ENCODE measurements around the gene CAMK1D. TPM values are rescaled to one million over a fixed set of nuclear protein-coding genes. Genes with fewer than 3 reads are reported as not detected.

The CAMK1D gene
- total and polyA plus RNA-seq, 2 experiments from 2014 or later: 4.6 to 7.2 TPM

DNA sequence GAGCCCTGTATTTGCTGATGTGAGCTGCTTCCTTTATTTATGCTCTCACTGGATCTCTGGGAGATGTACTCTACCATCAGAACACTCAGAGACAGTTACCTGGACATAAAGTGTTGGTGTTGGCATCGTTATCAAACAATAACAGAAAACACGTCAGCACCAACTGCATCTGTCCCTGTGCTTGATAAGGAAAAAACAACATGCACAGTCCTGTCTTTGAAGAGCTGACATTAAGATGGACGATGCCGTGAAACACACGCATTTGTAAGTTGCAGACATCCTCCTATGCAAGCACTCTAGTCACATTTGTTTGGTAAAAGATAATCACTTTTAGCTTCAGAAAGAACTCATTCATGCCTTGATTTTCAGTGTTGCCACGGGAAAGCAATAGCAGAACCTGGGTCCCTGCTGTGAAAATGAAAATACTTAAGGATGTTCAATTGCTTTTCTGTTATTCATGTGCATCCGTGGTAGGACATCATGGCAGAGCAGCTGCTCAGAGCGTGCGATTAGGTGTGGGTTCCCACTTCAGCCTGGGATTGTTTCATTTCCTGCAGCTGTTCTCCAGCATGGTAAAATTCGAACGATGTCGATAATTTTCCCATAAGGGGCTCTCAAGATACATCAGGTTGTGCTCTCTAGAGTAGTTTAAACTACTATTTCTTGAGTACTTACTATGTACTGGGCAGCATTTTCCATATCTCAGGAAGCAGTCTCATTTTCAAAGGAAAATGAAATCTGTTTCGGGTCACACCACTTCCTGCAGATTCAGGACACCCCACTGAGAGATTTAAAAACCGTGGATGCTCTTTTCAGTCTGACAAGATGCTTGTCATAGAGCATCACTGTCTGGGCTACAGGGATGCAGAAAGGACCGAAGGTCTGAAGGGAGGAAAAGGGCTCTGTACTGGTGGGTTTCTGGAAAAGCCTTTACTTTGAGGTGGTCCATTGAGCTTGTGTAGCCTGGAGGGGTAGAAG lies 248.7 kb downstream of the CAMK1D start:
- H3K9me3 Mint-ChIP-seq: peaks cover 16% of the 10 kb centered on the region; the same call in 2 of the 3 replicates

DNA sequence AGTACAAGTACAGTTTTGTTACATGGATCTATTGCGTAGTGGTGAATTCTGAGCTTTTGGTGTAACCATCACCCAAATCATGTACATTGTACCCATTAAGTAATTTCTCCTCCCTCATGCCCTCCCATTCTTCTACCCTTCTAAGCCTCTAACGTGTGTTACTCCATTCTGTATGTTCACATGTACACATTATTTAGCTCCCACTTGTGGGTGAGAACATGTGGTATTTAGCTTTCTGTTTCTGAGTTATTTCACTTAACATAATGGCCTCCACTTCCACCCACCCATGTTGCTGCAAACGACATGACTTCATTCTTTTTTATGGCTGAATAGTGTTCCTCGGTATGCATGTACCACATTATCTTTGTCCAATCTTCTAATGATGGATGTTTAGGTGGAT lies 251.3 kb downstream of the CAMK1D start:
- peaks cover 6% of the 10 kb centered on the region; the same call in 1 of the 3 replicates for H3K36me3 Mint-ChIP-seq (ENCODE audit: low read depth)
- H3K27ac ChIP-seq (ENCODE audit: low read depth): no peak overlapping the region
- ATAC-seq (no peak), DNase-seq (ENCODE audit: low spot score) (no peak)
- peaks cover 6% of the 10 kb centered on the region; the same call in 1 of the 2 replicates for H3K9me2 ChIP-seq (ENCODE audit: insufficient read depth)
- no peaks in the 10 kb centered on the region for H4K20me1 ChIP-seq (replicated peaks; ENCODE audit: insufficient read depth)
- peaks cover 10% of the 10 kb centered on the region; the same call in 2 of the 3 replicates for H3K4me1 Mint-ChIP-seq
- H3K9me3 Mint-ChIP-seq: peaks cover 8% of the 10 kb centered on the region; the same call in 1 of the 3 replicates
- no peaks in the 10 kb centered on the region for H3K36me3 ChIP-seq (ENCODE audit: insufficient read depth)
- no peaks in the 10 kb centered on the region for H3K27me3 ChIP-seq (ENCODE audit: insufficient read depth)
- no peaks in the 10 kb centered on the region for H3F3A ChIP-seq (replicated peaks; ENCODE audit: low read depth)
- H3K27me3 Mint-ChIP-seq (ENCODE audit: insufficient read depth, low read depth, poor library complexity): peaks cover 4% of the 10 kb centered on the region
- no peak overlapping the region for H3K27ac Mint-ChIP-seq
- H3K79me2 ChIP-seq (replicated peaks; ENCODE audit: insufficient read depth): no peaks in the 10 kb centered on the region
- H2AFZ ChIP-seq: no peak overlapping the region
- no peak for TF ChIP-seq STAT1 (IDR thresholded peaks at IDR 0.05; ENCODE audit: unreplicated experiment)
- TF ChIP-seq, protein P1, sequence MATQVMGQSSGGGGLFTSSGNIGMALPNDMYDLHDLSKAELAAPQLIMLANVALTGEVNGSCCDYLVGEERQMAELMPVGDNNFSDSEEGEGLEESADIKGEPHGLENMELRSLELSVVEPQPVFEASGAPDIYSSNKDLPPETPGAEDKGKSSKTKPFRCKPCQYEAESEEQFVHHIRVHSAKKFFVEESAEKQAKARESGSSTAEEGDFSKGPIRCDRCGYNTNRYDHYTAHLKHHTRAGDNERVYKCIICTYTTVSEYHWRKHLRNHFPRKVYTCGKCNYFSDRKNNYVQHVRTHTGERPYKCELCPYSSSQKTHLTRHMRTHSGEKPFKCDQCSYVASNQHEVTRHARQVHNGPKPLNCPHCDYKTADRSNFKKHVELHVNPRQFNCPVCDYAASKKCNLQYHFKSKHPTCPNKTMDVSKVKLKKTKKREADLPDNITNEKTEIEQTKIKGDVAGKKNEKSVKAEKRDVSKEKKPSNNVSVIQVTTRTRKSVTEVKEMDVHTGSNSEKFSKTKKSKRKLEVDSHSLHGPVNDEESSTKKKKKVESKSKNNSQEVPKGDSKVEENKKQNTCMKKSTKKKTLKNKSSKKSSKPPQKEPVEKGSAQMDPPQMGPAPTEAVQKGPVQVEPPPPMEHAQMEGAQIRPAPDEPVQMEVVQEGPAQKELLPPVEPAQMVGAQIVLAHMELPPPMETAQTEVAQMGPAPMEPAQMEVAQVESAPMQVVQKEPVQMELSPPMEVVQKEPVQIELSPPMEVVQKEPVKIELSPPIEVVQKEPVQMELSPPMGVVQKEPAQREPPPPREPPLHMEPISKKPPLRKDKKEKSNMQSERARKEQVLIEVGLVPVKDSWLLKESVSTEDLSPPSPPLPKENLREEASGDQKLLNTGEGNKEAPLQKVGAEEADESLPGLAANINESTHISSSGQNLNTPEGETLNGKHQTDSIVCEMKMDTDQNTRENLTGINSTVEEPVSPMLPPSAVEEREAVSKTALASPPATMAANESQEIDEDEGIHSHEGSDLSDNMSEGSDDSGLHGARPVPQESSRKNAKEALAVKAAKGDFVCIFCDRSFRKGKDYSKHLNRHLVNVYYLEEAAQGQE (IDR thresholded peaks at IDR 0.05; ENCODE audit: unreplicated experiment): no peak
- TF ChIP-seq ZNF331 (CRISPR knock-in tag; IDR thresholded peaks at IDR 0.05; ENCODE audit: low read depth): no peak
- no peak for TF ChIP-seq EZH2phosphoT487 (IDR thresholded peaks at IDR 0.05; ENCODE audit: unreplicated experiment)
- no peak for TF ChIP-seq EZH2 (IDR thresholded peaks at IDR 0.05; ENCODE audit: low read depth, unreplicated experiment)
- no peak for TF ChIP-seq ZNF114 (CRISPR knock-in tag; IDR thresholded peaks at IDR 0.05)
- TF ChIP-seq CREB1 (CRISPR knock-in tag; IDR thresholded peaks at IDR 0.05; ENCODE audit: low read depth): no peak
- no peak overlapping the region for H3K4me3 ChIP-seq
- no peak overlapping the region for H3K4me3 Mint-ChIP-seq
- no peak overlapping the region for H3K4me2 ChIP-seq
- no peaks in the 10 kb centered on the region for H3K4me1 ChIP-seq (ENCODE audit: insufficient read depth)

More for the DNA sequence above, 248.7 kb downstream of the CAMK1D start:
- ATAC-seq (no peak), DNase-seq (ENCODE audit: low spot score) (no peak)
- Mint-ChIP-seq H3K36me3 (ENCODE audit: low read depth) (peaks cover 12% of the 10 kb centered on the region; the same call in 2 of the 3 replicates), H3K4me1 (peaks cover 10% of the 10 kb centered on the region; the same call in 2 of the 3 replicates), H3K27ac (no peak overlapping the region), H3K27me3 (ENCODE audit: insufficient read depth, low read depth, poor library complexity) (peaks cover 4% of the 10 kb centered on the region), H3K4me3 (no peak overlapping the region)
- H4K20me1 ChIP-seq (replicated peaks; ENCODE audit: insufficient read depth): no peaks in the 10 kb centered on the region
- no peaks in the 10 kb centered on the region for H3K4me1 ChIP-seq (ENCODE audit: insufficient read depth)
- peaks cover 6% of the 10 kb centered on the region; the same call in 1 of the 2 replicates for H3K9me2 ChIP-seq (ENCODE audit: insufficient read depth)
- H3K79me2 ChIP-seq (replicated peaks; ENCODE audit: insufficient read depth): no peaks in the 10 kb centered on the region
- H3K4me3 ChIP-seq: no peak overlapping the region
- H3F3A ChIP-seq (replicated peaks; ENCODE audit: low read depth): no peaks in the 10 kb centered on the region
- H2AFZ ChIP-seq: no peak overlapping the region
- TF ChIP-seq JUNB (IDR thresholded peaks at IDR 0.05; ENCODE audit: unreplicated experiment) (no peak), POLR2AphosphoS5 (IDR thresholded peaks at IDR 0.05; ENCODE audit: low read depth) (no peak), EZH2 (IDR thresholded peaks at IDR 0.05; ENCODE audit: low read depth, unreplicated experiment) (no peak)
- H3K4me2 ChIP-seq: no peak overlapping the region
- no peaks in the 10 kb centered on the region for H3K36me3 ChIP-seq (ENCODE audit: insufficient read depth)
- no peaks in the 10 kb centered on the region for H3K27me3 ChIP-seq (ENCODE audit: insufficient read depth)
- H3K27ac ChIP-seq (ENCODE audit: low read depth): no peak overlapping the region
